PFSK-1 (cell line): Measurements from ENCODE around the gene PTPN2.

ENCODE experiments used
- POLR2AphosphoS5 ChIP-seq: IDR thresholded peaks from 2 replicates; pipeline ENCODE4 v1.6.1; 2012; ENCODE audit warnings: low read depth, mild to moderate bottlenecking, control low read depth, low read length, moderate library complexity
- TF ChIP-seq, protein P1 (sequence below), 2 experiments: IDR thresholded peaks; 2 replicates each; pipeline versions ENCODE4 v1.6.1 to v1.8.0; 2011 to 2012; ENCODE audit warnings: low read depth in 2 of 2, low read length in 2 of 2, control low read depth in 1 of 2, inconsistent platforms in 1 of 2, mild to moderate bottlenecking in 1 of 2, moderate library complexity in 1 of 2; ENCODE audit not compliant: insufficient read depth in 1 of 2

DNA sequence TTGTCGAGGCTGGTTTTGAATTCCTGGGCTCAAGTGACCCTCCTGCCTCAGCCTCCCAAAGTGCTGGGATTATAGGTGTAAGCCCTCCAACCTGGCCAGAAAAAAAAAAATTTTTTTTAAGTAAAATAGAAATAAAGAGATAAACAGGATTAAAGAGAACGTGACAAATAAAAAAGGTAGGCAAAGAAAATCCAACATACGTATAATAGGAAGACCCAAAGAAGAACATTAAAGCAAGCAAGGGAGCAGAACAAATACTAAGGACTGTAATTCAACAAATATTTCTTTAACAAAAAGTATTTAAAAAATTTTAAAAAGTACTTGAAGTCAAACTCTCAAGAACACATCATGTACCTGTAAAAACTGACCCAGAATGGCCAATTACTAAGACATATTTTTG, 56.4 kb downstream of the PTPN2 start:
- TF ChIP-seq, protein P1, sequence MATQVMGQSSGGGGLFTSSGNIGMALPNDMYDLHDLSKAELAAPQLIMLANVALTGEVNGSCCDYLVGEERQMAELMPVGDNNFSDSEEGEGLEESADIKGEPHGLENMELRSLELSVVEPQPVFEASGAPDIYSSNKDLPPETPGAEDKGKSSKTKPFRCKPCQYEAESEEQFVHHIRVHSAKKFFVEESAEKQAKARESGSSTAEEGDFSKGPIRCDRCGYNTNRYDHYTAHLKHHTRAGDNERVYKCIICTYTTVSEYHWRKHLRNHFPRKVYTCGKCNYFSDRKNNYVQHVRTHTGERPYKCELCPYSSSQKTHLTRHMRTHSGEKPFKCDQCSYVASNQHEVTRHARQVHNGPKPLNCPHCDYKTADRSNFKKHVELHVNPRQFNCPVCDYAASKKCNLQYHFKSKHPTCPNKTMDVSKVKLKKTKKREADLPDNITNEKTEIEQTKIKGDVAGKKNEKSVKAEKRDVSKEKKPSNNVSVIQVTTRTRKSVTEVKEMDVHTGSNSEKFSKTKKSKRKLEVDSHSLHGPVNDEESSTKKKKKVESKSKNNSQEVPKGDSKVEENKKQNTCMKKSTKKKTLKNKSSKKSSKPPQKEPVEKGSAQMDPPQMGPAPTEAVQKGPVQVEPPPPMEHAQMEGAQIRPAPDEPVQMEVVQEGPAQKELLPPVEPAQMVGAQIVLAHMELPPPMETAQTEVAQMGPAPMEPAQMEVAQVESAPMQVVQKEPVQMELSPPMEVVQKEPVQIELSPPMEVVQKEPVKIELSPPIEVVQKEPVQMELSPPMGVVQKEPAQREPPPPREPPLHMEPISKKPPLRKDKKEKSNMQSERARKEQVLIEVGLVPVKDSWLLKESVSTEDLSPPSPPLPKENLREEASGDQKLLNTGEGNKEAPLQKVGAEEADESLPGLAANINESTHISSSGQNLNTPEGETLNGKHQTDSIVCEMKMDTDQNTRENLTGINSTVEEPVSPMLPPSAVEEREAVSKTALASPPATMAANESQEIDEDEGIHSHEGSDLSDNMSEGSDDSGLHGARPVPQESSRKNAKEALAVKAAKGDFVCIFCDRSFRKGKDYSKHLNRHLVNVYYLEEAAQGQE (IDR thresholded peaks at IDR 0.05; ENCODE audit: insufficient read depth in 1 of 2, low read depth in 2 of 2, low read length in 2 of 2), result no peak
- no peak for TF ChIP-seq POLR2AphosphoS5
